Skeletal muscle satellite cell (primary cell): ENCODE measurements around the gene TMX4.

ENCODE experiments used
- H3K27me3 ChIP-seq: 2 replicates; pipeline ENCODE4 v1.7.0; 2013; ENCODE audit warnings: low read length; ENCODE audit not compliant: control insufficient read depth, insufficient read depth
- H3K36me3 ChIP-seq: 2 replicates; pipeline ENCODE4 v1.7.0; 2013; ENCODE audit warnings: mild to moderate bottlenecking, control low read depth, low read length; ENCODE audit not compliant: insufficient read depth
- H3K4me1 ChIP-seq: 2 replicates; pipeline ENCODE4 v1.7.0; 2013; ENCODE audit warnings: low read length; ENCODE audit not compliant: control insufficient read depth, insufficient read depth
- H3K4me2 ChIP-seq: 2 replicates; pipeline ENCODE4 v1.7.0; 2013; ENCODE audit warnings: mild to moderate bottlenecking, low read length
- H3K4me3 ChIP-seq: 2 replicates; pipeline ENCODE4 v1.7.0; 2013; ENCODE audit warnings: low read length
- H3K9ac ChIP-seq: 2 replicates; pipeline ENCODE4 v1.7.0; 2013; ENCODE audit warnings: mild to moderate bottlenecking, low read depth, low read length, moderate library complexity
- H3K9me3 ChIP-seq: replicated peaks from 2 replicates; pipeline ENCODE4 v1.7.0; 2013; ENCODE audit warnings: mild to moderate bottlenecking, control low read depth, low read length

TMX4 gene

DNA sequence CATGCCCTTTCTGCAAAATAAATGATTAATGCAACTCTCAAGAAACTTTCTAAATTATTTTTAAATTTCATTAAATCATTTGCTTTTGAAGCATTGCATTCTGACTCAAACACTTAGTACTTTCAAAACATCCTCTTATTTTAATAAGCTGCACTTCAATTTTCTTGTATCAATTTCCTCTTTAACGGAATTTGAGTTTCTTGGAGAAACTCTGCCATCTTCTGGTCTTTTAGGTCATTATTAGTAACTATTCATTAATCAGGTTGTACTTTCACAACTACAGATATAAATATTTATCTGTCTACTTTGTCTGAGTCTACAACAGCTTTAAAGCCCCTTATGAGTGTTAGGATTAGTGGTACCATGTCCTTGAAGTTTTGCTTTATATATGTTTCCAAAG, 30.2 kb downstream of the TMX4 start:
- Histone ChIP-seq H3K27me3 (no peaks in the 10 kb centered on the region), H3K9me3 (peaks cover 4% of the 10 kb centered on the region), H3K4me2 (no peak overlapping the region), H3K4me1 (no peaks in the 10 kb centered on the region), H3K4me3 (no peak overlapping the region), H3K36me3 (peaks cover 7% of the 10 kb centered on the region), H3K9ac (no peak overlapping the region)

DNA sequence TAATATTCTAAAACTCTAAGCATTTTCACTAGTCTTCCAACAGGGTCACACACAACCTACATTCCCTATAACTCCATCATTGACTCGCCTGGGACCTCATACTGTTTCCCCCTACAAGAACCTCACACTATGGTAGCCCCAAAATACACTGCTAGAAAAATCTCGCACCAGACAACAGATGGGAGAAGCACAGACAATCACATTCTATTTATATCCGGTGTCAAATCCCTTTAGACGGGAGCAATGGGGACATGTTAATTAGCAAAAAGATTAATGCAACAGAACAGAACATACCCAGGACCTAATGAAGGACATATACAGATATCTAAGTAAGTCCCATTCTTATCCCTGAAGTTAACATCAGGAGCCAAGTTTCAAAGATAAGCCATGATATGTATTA, 33.6 kb downstream of the TMX4 start:
- Histone ChIP-seq H3K9me3 (no peaks in the 10 kb centered on the region), H3K9ac (no peak overlapping the region), H3K4me3 (no peak overlapping the region), H3K27me3 (no peaks in the 10 kb centered on the region), H3K4me1 (no peaks in the 10 kb centered on the region), H3K36me3 (peaks cover 10% of the 10 kb centered on the region), H3K4me2 (no peak overlapping the region)

DNA sequence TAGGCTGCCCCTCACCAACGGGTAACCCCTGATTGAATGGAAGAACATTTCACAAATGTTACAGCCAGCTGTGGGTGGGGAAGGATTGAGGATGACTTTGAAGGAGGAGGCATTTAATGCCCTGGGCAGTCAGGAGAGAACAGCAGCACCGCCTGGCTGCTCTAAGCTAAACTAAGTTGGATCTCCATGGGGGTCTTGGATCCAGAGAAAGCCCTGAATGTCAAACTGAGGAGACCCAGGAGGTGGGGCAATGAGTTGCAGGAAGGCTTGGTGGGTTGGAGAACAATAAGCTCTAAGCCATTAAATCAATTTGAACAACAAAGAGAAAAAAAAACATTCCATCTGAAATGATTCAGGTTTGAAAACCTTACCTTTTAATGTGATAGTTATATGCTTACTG, 35.4 kb downstream of the TMX4 start:
- Histone ChIP-seq H3K27me3 (no peaks in the 10 kb centered on the region), H3K9ac (no peak overlapping the region), H3K4me3 (no peak overlapping the region), H3K36me3 (peaks cover 10% of the 10 kb centered on the region), H3K9me3 (no peaks in the 10 kb centered on the region), H3K4me1 (no peaks in the 10 kb centered on the region), H3K4me2 (no peak overlapping the region)

DNA sequence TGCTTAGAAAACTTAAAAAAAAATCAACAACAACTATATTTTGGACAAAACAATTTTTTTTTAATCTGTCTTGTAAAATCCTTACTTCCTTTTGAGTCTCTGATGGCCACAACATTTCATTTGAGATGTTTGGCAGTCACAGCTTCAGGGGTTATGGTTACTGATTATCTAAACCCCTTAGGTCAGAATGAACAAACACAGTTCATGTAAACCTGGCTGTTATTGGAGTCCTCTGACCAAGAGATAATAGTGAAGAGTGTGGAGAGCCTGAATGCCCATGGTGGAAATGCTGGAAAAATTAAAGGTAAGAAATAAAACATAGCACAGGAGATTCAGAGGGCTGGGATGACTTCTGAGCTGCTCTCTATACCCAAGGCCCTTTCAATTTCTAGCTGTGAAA, 38.2 kb downstream of the TMX4 start:
- Histone ChIP-seq H3K4me1 (no peaks in the 10 kb centered on the region), H3K27me3 (no peaks in the 10 kb centered on the region)

DNA sequence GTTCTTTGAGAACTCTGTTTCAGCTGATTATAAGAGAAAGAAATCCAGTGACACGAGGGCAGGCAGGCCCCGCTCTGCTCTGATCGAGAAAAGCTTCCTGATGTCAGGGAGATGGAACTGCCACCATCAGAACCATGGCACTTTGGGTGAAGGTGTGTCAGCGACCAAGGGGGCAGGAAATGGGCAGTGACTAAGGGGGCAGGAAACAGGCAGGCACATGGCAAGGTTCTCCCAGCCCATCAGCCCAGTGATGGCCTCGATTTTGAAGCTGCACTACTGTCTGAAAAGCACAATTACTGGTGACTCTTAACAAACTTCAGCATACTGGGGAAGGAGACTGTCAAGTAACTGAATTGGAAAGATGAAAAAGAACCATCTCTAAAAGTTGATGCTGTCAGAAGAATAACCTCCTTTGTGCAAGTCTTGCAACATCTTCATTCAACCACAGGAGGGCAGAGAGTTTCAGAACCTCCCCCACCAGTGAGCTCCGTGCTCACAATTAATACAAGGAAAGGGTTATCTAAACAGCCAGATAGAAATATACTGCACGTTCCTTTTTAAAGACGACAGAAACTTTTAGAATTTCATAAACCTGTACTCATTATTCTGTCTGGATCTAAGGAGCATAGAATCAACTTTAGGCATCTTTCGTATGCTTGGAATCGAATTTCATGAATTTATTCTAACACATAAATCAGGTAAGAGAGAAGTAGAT, 39.1 kb downstream of the TMX4 start:
- H3K27me3 ChIP-seq, result no peaks in the 10 kb centered on the region
- H3K9me3 ChIP-seq, result no peaks in the 10 kb centered on the region
- no peak overlapping the region for H3K4me2 ChIP-seq
- H3K4me1 ChIP-seq, result no peaks in the 10 kb centered on the region
- no peak overlapping the region for H3K9ac ChIP-seq
- H3K36me3 ChIP-seq, result peaks cover 10% of the 10 kb centered on the region
- no peak overlapping the region for H3K4me3 ChIP-seq

More for the DNA sequence above, 38.2 kb downstream of the TMX4 start:
- Histone ChIP-seq H3K9ac (no peak overlapping the region), H3K9me3 (no peaks in the 10 kb centered on the region), H3K36me3 (peaks cover 10% of the 10 kb centered on the region), H3K4me3 (no peak overlapping the region), H3K4me2 (no peak overlapping the region)

DNA sequence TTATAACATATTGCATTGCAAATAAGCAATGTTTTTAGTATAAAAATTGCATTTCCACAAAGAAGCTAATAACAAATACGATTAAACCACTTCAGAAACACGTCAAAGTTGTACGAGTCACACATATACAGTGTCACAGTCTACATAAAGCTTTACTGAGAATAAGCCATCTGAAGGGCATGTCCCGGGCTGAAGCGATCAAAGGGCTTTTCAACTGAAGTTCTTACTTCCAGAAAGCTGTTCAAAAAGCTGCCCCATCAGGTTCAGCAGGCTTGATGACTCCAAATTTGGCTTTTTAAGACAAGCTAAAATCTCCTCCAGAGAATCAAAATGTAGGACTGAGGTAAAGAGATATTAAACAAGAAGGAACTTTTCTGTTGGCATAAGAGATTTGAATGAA, 41.9 kb downstream of the TMX4 start:
- Histone ChIP-seq H3K4me2 (no peak overlapping the region), H3K4me1 (no peaks in the 10 kb centered on the region)

GRCh38 chr20:7975851-7976414, 43.6 kb downstream of the TMX4 start:
- Histone ChIP-seq H3K9ac (no peak overlapping the region), H3K36me3 (no peaks in the 10 kb centered on the region), H3K9me3 (no peaks in the 10 kb centered on the region), H3K4me1 (no peaks in the 10 kb centered on the region), H3K4me3 (no peak overlapping the region), H3K27me3 (no peaks in the 10 kb centered on the region), H3K4me2 (no peak overlapping the region)

More for the DNA sequence above, 41.9 kb downstream of the TMX4 start:
- no peak overlapping the region for H3K9ac ChIP-seq
- peaks cover 10% of the 10 kb centered on the region for H3K36me3 ChIP-seq
- no peaks in the 10 kb centered on the region for H3K27me3 ChIP-seq
- H3K4me3 ChIP-seq, result no peak overlapping the region
- H3K9me3 ChIP-seq, result no peaks in the 10 kb centered on the region

GRCh38 chr20:7974785-7975435, 44.7 kb downstream of the TMX4 start:
- H3K36me3 ChIP-seq, result no peaks in the 10 kb centered on the region
- H3K9ac ChIP-seq, result no peak overlapping the region
- H3K4me1 ChIP-seq, result no peaks in the 10 kb centered on the region
- no peak overlapping the region for H3K4me2 ChIP-seq
- no peak overlapping the region for H3K4me3 ChIP-seq
- H3K9me3 ChIP-seq, result no peaks in the 10 kb centered on the region
- no peaks in the 10 kb centered on the region for H3K27me3 ChIP-seq

DNA sequence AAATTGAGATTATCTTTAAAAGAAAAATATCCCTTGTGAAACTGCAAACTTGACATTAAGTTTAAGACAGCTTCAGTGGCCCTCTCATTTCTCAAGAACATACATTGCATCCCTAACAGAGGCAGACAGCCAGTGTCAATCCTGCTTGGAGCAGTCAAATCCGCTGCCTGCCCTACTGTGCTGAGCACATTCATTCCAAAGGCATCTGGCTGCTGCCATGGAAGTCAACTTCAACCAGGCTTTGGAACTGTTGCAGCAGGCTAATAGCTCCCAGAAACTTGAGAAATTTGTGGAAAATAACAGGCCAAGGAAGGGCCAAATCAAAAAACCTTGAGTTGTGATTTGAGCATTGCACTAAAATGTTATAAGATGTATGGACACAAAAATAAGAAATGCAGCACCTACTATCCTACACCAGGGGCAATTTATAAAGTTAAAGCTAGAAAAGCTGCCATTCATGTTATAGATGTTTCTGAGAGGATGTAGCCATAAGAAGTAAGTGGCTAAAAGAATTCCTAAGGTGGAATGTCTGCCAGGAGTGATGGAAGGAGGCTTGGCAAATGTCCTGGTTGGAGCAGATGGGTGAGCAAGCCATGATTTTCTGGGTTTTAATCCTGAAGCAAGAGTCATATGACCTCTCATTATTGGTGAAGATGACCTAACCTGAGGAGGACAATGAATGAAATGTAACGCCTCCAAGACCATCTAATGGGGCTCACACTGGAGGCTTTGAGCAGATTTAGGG, 47.9 kb downstream of the TMX4 start:
- Histone ChIP-seq H3K27me3 (no peaks in the 10 kb centered on the region), H3K36me3 (no peaks in the 10 kb centered on the region), H3K4me1 (peaks cover 3% of the 10 kb centered on the region), H3K4me2 (no peak overlapping the region), H3K4me3 (no peak overlapping the region), H3K9me3 (no peaks in the 10 kb centered on the region), H3K9ac (no peak overlapping the region)

DNA sequence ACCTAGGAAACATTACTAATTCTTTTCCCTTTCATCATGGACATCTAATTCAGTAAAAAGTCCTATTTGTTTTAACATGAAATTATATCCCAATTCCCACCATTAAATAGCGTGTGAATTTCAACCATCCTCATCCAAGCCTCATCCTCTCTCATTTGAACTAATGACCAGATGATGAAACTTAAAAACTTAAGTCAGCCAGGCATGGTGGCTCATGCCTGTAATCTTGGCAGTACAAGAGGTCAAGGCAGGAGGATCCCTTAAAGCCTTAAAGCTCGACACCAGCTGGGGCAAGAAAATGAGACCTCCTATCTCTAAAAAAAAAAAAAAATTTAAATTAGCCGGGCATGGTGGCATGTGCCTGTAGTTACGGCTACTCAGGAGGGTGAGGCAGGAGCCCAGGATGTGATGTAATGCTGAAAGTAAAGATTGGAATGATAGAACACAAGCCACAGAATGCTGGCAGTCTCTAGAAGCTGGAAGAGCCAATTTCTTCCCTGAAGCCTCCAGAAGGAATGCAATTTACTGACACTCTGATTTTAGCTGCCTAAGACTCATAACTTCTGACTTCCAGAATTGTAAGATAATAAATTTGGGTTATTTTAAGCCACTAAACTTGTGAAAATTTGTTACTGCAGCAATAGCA, 52.2 kb downstream of the TMX4 start:
- Histone ChIP-seq H3K27me3 (no peaks in the 10 kb centered on the region), H3K4me2 (no peak overlapping the region), H3K4me3 (no peak overlapping the region), H3K9ac (no peak overlapping the region), H3K4me1 (peaks cover 3% of the 10 kb centered on the region), H3K36me3 (no peaks in the 10 kb centered on the region), H3K9me3 (no peaks in the 10 kb centered on the region)

DNA sequence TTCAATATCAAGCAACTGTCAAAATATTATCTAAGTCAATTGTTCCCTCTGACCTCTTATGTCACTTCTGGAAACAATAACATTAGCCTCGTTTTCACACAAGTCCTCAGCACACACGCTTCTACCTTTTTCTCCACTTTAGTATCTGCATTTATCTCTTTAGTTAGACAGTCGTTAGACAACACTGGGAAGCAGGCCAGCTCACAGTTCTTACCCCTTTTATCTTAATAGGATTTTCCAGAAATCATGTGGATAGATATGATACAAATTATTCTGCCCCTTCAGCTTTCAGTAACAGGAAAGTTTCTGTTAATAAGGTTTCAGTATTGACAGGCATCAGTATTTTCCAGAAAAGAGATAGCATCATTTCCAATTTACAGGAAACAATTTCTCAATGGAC, 53.4 kb downstream of the TMX4 start:
- H3K36me3 ChIP-seq, result no peaks in the 10 kb centered on the region
- no peak overlapping the region for H3K9ac ChIP-seq
- no peaks in the 10 kb centered on the region for H3K9me3 ChIP-seq
- no peak overlapping the region for H3K4me2 ChIP-seq
- H3K27me3 ChIP-seq, result no peaks in the 10 kb centered on the region
- H3K4me3 ChIP-seq, result no peak overlapping the region
- peaks cover 3% of the 10 kb centered on the region for H3K4me1 ChIP-seq
